ENCODE measurements around the gene ARNT2. TPM values are rescaled to one million over a fixed set of nuclear protein-coding genes. Genes with fewer than 3 reads are reported as not detected.

ARNT2 gene
- total and polyA plus RNA-seq, 2 of the 13 experiments (the other 11 are each of a cell fraction or from before 2014, with no cell fraction given), result 0.69 to 1.7 TPM

DNA sequence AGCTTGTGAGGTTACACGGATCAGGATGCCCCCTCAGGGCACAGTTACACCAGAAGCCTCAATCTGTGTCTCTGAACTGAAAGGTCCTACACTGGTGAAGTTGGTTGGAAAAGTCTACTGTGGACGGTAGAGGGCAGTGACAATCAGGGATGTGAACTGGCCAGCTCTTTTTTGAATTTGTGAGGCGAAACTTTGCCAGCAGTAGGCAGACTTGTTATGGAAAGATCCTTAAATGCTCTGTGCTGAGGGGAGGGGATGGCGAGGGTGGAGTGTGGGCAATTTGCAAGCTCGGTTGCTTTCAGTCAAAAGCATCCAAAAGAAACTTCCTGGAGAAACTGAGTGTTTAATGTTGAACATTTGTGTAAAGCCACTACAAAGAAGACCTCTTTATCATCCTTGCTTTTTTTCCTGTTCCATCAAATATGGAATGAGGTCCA lies 163.6 kb downstream of the ARNT2 start (continued):
- TF ChIP-seq CC2D1A (CRISPR knock-in tag; IDR thresholded peaks at IDR 0.05) (no peak), ZNF773 (CRISPR knock-in tag; IDR thresholded peaks at IDR 0.05; ENCODE audit: borderline replicate concordance) (no peak), SIN3A (IDR thresholded peaks at IDR 0.05; ENCODE audit: borderline replicate concordance, low read depth, low read length) (no peak), ZNF121 (CRISPR knock-in tag; IDR thresholded peaks at IDR 0.05) (0 out of 2 replicates have a peak, but pooled peaks have one; percentile 10), TBL1XR1 (IDR thresholded peaks at IDR 0.05; ENCODE audit: borderline replicate concordance, low read length, partially characterized antibody) (no peak), SKI (IDR thresholded peaks at IDR 0.05; ENCODE audit: partially characterized antibody) (no peak), GZF1 (CRISPR knock-in tag; IDR thresholded peaks at IDR 0.05) (no peak), GPN1 (CRISPR knock-in tag; IDR thresholded peaks at IDR 0.05; ENCODE audit: borderline replicate concordance) (no peak), SMARCC2 (IDR thresholded peaks at IDR 0.05) (no peak), ATRX (CRISPR knock-in tag; IDR thresholded peaks at IDR 0.05; ENCODE audit: borderline replicate concordance) (no peak), ZNF768 (CRISPR knock-in tag; IDR thresholded peaks at IDR 0.05) (no peak), ISX (CRISPR knock-in tag; conservative IDR thresholded peaks at IDR 0.05) (no peak), NFRKB (IDR thresholded peaks at IDR 0.05) (no peak), SMC3 (IDR thresholded peaks at IDR 0.05; ENCODE audit: low read length) (peak; percentile 84), ZNF740 (CRISPR knock-in tag; IDR thresholded peaks at IDR 0.05) (no peak), RAD21 (CRISPR knock-in tag; IDR thresholded peaks at IDR 0.05) (peak; percentile 78)
- TF ChIP-seq, protein P1, sequence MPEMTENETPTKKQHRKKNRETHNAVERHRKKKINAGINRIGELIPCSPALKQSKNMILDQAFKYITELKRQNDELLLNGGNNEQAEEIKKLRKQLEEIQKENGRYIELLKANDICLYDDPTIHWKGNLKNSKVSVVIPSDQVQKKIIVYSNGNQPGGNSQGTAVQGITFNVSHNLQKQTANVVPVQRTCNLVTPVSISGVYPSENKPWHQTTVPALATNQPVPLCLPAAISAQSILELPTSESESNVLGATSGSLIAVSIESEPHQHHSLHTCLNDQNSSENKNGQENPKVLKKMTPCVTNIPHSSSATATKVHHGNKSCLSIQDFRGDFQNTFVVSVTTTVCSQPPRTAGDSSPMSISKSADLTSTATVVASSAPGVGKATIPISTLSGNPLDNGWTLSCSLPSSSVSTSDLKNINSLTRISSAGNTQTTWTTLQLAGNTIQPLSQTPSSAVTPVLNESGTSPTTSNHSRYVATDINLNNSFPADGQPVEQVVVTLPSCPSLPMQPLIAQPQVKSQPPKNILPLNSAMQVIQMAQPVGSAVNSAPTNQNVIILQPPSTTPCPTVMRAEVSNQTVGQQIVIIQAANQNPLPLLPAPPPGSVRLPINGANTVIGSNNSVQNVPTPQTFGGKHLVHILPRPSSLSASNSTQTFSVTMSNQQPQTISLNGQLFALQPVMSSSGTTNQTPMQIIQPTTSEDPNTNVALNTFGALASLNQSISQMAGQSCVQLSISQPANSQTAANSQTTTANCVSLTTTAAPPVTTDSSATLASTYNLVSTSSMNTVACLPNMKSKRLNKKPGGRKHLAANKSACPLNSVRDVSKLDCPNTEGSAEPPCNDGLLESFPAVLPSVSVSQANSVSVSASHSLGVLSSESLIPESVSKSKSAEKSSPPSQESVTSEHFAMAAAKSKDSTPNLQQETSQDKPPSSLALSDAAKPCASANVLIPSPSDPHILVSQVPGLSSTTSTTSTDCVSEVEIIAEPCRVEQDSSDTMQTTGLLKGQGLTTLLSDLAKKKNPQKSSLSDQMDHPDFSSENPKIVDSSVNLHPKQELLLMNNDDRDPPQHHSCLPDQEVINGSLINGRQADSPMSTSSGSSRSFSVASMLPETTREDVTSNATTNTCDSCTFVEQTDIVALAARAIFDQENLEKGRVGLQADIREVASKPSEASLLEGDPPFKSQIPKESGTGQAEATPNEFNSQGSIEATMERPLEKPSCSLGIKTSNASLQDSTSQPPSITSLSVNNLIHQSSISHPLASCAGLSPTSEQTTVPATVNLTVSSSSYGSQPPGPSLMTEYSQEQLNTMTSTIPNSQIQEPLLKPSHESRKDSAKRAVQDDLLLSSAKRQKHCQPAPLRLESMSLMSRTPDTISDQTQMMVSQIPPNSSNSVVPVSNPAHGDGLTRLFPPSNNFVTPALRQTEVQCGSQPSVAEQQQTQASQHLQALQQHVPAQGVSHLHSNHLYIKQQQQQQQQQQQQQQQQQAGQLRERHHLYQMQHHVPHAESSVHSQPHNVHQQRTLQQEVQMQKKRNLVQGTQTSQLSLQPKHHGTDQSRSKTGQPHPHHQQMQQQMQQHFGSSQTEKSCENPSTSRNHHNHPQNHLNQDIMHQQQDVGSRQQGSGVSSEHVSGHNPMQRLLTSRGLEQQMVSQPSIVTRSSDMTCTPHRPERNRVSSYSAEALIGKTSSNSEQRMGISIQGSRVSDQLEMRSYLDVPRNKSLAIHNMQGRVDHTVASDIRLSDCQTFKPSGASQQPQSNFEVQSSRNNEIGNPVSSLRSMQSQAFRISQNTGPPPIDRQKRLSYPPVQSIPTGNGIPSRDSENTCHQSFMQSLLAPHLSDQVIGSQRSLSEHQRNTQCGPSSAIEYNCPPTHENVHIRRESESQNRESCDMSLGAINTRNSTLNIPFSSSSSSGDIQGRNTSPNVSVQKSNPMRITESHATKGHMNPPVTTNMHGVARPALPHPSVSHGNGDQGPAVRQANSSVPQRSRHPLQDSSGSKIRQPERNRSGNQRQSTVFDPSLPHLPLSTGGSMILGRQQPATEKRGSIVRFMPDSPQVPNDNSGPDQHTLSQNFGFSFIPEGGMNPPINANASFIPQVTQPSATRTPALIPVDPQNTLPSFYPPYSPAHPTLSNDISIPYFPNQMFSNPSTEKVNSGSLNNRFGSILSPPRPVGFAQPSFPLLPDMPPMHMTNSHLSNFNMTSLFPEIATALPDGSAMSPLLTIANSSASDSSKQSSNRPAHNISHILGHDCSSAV (CRISPR knock-in tag; IDR thresholded peaks at IDR 0.05; ENCODE audit: borderline replicate concordance), result no peak
- TF ChIP-seq, protein P2, sequence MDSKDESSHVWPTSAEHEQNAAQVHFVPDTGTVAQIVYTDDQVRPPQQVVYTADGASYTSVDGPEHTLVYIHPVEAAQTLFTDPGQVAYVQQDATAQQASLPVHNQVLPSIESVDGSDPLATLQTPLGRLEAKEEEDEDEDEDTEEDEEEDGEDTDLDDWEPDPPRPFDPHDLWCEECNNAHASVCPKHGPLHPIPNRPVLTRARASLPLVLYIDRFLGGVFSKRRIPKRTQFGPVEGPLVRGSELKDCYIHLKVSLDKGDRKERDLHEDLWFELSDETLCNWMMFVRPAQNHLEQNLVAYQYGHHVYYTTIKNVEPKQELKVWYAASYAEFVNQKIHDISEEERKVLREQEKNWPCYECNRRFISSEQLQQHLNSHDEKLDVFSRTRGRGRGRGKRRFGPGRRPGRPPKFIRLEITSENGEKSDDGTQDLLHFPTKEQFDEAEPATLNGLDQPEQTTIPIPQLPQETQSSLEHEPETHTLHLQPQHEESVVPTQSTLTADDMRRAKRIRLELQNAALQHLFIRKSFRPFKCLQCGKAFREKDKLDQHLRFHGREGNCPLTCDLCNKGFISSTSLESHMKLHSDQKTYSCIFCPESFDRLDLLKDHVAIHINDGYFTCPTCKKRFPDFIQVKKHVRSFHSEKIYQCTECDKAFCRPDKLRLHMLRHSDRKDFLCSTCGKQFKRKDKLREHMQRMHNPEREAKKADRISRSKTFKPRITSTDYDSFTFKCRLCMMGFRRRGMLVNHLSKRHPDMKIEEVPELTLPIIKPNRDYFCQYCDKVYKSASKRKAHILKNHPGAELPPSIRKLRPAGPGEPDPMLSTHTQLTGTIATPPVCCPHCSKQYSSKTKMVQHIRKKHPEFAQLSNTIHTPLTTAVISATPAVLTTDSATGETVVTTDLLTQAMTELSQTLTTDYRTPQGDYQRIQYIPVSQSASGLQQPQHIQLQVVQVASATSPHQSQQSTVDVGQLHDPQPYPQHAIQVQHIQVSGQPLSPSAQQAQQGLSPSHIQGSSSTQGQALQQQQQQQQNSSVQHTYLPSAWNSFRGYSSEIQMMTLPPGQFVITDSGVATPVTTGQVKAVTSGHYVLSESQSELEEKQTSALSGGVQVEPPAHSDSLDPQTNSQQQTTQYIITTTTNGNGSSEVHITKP (CRISPR knock-in tag; IDR thresholded peaks at IDR 0.05; ENCODE audit: low read depth), result no peak
- TF ChIP-seq, protein P3, sequence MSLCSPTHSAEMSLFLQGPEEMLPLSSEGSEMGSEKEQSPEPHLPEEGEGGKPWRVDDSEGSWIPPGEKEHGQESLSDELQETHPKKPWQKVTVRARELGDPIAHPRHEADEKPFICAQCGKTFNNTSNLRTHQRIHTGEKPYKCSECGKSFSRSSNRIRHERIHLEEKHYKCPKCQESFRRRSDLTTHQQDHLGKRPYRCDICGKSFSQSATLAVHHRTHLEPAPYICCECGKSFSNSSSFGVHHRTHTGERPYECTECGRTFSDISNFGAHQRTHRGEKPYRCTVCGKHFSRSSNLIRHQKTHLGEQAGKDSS (CRISPR knock-in tag; IDR thresholded peaks at IDR 0.05; ENCODE audit: borderline replicate concordance, low read depth), result peak; percentile 30; the same call in 1 of the 2 replicates

Data from HepG2 (cell line).